Heart right ventricle (tissue), 16 donors: ENCODE results near the gene ZSCAN32. TPM values are rescaled to one million over a fixed set of nuclear protein-coding genes. Genes with fewer than 3 reads are reported as not detected.

Experiments used
- ATAC-seq, 8 donors: fragments of 200-7000 bp; cut with Tn5 transposase; one replicate each; pipeline ENCODE4 v1.9.1; 2020; ENCODE audit warnings: mild to moderate bottlenecking in 8 of 8, moderate library complexity in 8 of 8, moderate number of reproducible peaks in 1 of 8
- DNase-seq, 2 donors: peaks; one replicate each; pipeline ENCODE4 v3.0.0-alpha.2; 2020
- H3K27ac ChIP-seq, 10 donors: fragments of 200-600 bp; sonication (generic) in 2 of 10; one replicate each; pipeline versions ENCODE4 v1.5.0 to v1.8.0; 2020 to 2022; ENCODE audit warnings: mild to moderate bottlenecking in 3 of 10
- H3K27me3 ChIP-seq, 7 donors: fragments of 200-600 bp; one replicate each; pipeline ENCODE4 v1.8.0; 2021 to 2022; ENCODE audit warnings: mild to moderate bottlenecking in 2 of 7
- H3K36me3 ChIP-seq, 9 donors: fragments of 200-600 bp; sonication (generic) in 1 of 9; one replicate each; pipeline versions ENCODE4 v1.5.0 to v1.8.0; 2020 to 2022; ENCODE audit warnings: mild to moderate bottlenecking in 2 of 9
- H3K4me1 ChIP-seq, 9 donors: fragments of 200-600 bp; sonication (generic) in 1 of 9; one replicate each; pipeline versions ENCODE4 v1.5.0 to v1.8.0; 2020 to 2022; ENCODE audit warnings: mild to moderate bottlenecking in 4 of 9
- H3K4me3 ChIP-seq, 10 donors: fragments of 200-600 bp; sonication (generic) in 2 of 10; one replicate each; pipeline versions ENCODE4 v1.5.0 to v1.8.0; 2020 to 2022; ENCODE audit warnings: mild to moderate bottlenecking in 7 of 10, moderate library complexity in 2 of 10
- H3K9me3 ChIP-seq, 11 donors: fragments of 200-600 bp in 10 of 11; sonication (generic) in 2 of 11; one replicate each; pipeline versions ENCODE4 v1.5.0 to v1.8.0; 2013 to 2022; ENCODE audit warnings: mild to moderate bottlenecking in 2 of 11, control low read depth in 1 of 11, moderate library complexity in 1 of 11
- CTCF ChIP-seq, 9 donors: fragments of 200-600 bp; sonication (generic) in 2 of 9; IDR thresholded peaks; one replicate each; pipeline versions ENCODE4 v1.5.0 to v1.8.0; 2021 to 2022; ENCODE audit warnings: antibody characterized with exemption in 9 of 9, mild to moderate bottlenecking in 5 of 9, moderate library complexity in 1 of 9
- WGBS, 2 donors: extraction: QIAGEN DNeasy Blood & Tissue Kit; methylation state at CpG; one replicate each; pipeline ENCODE4 v1.1.7; 2013; ENCODE audit warnings: inconsistent platforms in 1 of 2; 5-methylcytosine and 5-hydroxymethylcytosine counted together
- intact Hi-C, 10 donors: fragments of 100-400 bp; cut with DNase I; formaldehyde crosslinking; loops; one replicate each; pipeline versions ENCODE4 v1.11.1 to v1.14.2; 2022
- polyA plus RNA-seq, 2 donors: library from polyadenylated mRNA; stranded (reverse); fragments of 200-250 nt; gene quantifications; one replicate each; pipeline ENCODE4 v1.2.3, GENCODE V29; 2013
- total RNA-seq, 10 donors: library from RNA; stranded (reverse); fragmentation: NEBNext Ultra II Directional in 3 of 10; extraction: Animal tissue kit (Norgen Biotek cat#: 25700) in 3 of 10; gene quantifications; one replicate each; pipeline versions ENCODE4 v1.2.1 to v1.2.4, GENCODE V29; 2021 to 2023
- donor health status: Arrhythmogenic right ventricular cardiomyopathy.
- donor health status: ischemic (EF 13 %, LVEDD 7.1; RV severe dilation, severe dysfunction).
- donor health status: healthy with polysubstance abuse.
- donor health status: DM: no; HTN: yes; CAD: no.
- donor health status: DM: no; HTN: no; CAD: no.
- donor health status: ischemic (EF 25% LVEDD 6.9; RV normal size, moderate dysfunction).
- donor health status: ischemic (EF 25% LVEDD 5.7; RV mildly dilated, moderate dysfunction).
- donor health status: healthy.
- donor health status: DM: yes; HTN: yes; CAD: no.
- donor health status: Ischemic cardiomyopathy.
- donor health status: ischemic (EF 35%, LVEDD 5.7; RV mildly dilated, moderate dysfunction).
- donor health status: nonischemic (EF 11% LVEDD 7.7; RV severe dilation, severe dysfunction).
- donor health status: DM: yes; HTN: yes; CAD: no.
- donor health status: PGD.
- donor health status: ischemic (EF 29% LVEDD 5.4; RV normal size, mild dysfunction).
- donor health status: nonischemic (EF 23%, LVEDD 6.1; RV moderate dilation, normal function).

The ZSCAN32 gene
- total and polyA plus RNA-seq, 12 donors, result 5.0 to 9.0 (median 6.8) TPM

GRCh38 chr16:3388325-3388724 is 12.5 kb downstream of the ZSCAN32 start:
- Histone ChIP-seq H3K4me3 (no peak overlapping the region), H3K27me3 (no peaks in the 10 kb centered on the region), H3K36me3 (peaks cover 7 to 94% (median 76%) of the 10 kb centered on the region in 9 donors), H3K4me1 (no peaks in the 10 kb centered on the region), H3K9me3 (peaks cover 6 to 94% (median 59%) of the 10 kb centered on the region in 11 donors), H3K27ac (no peak overlapping the region)
- no peak for TF ChIP-seq CTCF (IDR thresholded peaks at IDR 0.05)
- intact Hi-C loops, result loop anchor here in 1 of 10 donors (5.0 kb wide), 1 partner anchor 71 kb away; no protein-coding TSS in a partner anchor
- DNase-seq (no peak), ATAC-seq (no peak)
- 93 to 94% methylated on average over 6 of the region's 6 CpGs for WGBS, 2 donors

- H3K4me3 ChIP-seq, result peak overlapping the region in 1 of 10 donors; percentile 10
- H3K9me3 ChIP-seq, result peaks cover 6 to 96% (median 70%) of the 10 kb centered on the region in 11 donors
- no peak for DNase-seq
- no peaks in the 10 kb centered on the region for H3K4me1 ChIP-seq
- ATAC-seq, result no peak
- intact Hi-C loops, result no loop called here
- TF ChIP-seq CTCF (IDR thresholded peaks at IDR 0.05), result no peak
- H3K36me3 ChIP-seq, result peaks cover 0 to 84% (median 55%) of the 10 kb centered on the region in 9 donors
- WGBS, 2 donors, result 96 to 98% methylated on average over 10 of the region's 10 CpGs
- no peaks in the 10 kb centered on the region for H3K27me3 ChIP-seq
- no peak overlapping the region for H3K27ac ChIP-seq
Measured at GRCh38 chr16:3383045-3383448, 17.8 kb downstream of the ZSCAN32 start.

- Histone ChIP-seq H3K27ac (no peak overlapping the region), H3K36me3 (peaks cover 0 to 39% (median 19%) of the 10 kb centered on the region in 9 donors), H3K4me3 (no peak overlapping the region), H3K4me1 (no peaks in the 10 kb centered on the region), H3K9me3 (peaks cover 0 to 98% (median 36%) of the 10 kb centered on the region in 11 donors), H3K27me3 (no peaks in the 10 kb centered on the region)
- DNase-seq (no peak), ATAC-seq (no peak)
- intact Hi-C loops, result loop anchor here in 1 of 10 donors (10.0 kb wide), 1 partner anchor 63 kb away; no protein-coding TSS in a partner anchor
- TF ChIP-seq CTCF (IDR thresholded peaks at IDR 0.05), result no peak
Measured at GRCh38 chr16:3377917-3378316, 22.9 kb downstream of the ZSCAN32 start.

- Histone ChIP-seq H3K27ac (no peak overlapping the region), H3K27me3 (no peaks in the 10 kb centered on the region), H3K4me3 (no peak overlapping the region), H3K36me3 (peaks cover 0 to 16% (median 0%) of the 10 kb centered on the region in 9 donors), H3K9me3 (peaks cover 0 to 81% (median 14%) of the 10 kb centered on the region in 11 donors), H3K4me1 (no peaks in the 10 kb centered on the region)
- no peak for ATAC-seq
- WGBS, 2 donors, result 94 to 98% methylated on average over 5 of the region's 5 CpGs
- no peak for TF ChIP-seq CTCF (IDR thresholded peaks at IDR 0.05)
- DNase-seq, result no peak
- intact Hi-C loops, result loop anchor here in 1 of 10 donors (10.0 kb wide), 1 partner anchor 61 kb away; no protein-coding TSS in a partner anchor
Measured at GRCh38 chr16:3375680-3376079, 25.1 kb downstream of the ZSCAN32 start.
